HEK293 (cell line): Measurements from ENCODE around the gene RANBP3L.
A peak's percentile ranks its signal among the peaks of the same experiment; 100 is the strongest.

Experiments used
- CTCF ChIA-PET: fragments of 350-600 bp; formaldehyde crosslinking; extraction: SDS; loops from one replicate; lab custom pipeline; 2021; ENCODE audit warnings: antibody characterized with exemption; lab: Yijun Ruan, JAX
- POLR2A ChIA-PET: fragments of 300-600 bp; formaldehyde crosslinking; extraction: SDS; loops from one replicate; lab custom pipeline; 2020; ENCODE audit warnings: antibody characterized with exemption, inconsistent platforms; lab: Yijun Ruan, JAX
- H3K27ac ChIP-seq: fragments of 200-500 bp; sonication (Bioruptor generic); 2 replicates; pipeline ENCODE4 v1.5.1; 2014; ENCODE audit warnings: low read depth, low read length, control low read depth, inconsistent platforms; ENCODE audit errors: extremely low read depth
- H3K36me3 ChIP-seq, 2 experiments: fragments of 200-500 bp in 1 of 2; sonication (Bioruptor generic) in 1 of 2; 1 replicate in 1 of 2; 2 replicates in 1 of 2; pipeline ENCODE4 v1.5.1; 2014 to 2017; ENCODE audit warnings: inconsistent platforms in 2 of 2, low read length in 2 of 2; ENCODE audit not compliant: control insufficient read depth in 2 of 2, insufficient read depth in 1 of 2
- H3K4me1 ChIP-seq: fragments of 200-500 bp; sonication (Bioruptor generic); 2 replicates; pipeline ENCODE4 v1.5.1; 2014; ENCODE audit warnings: mild to moderate bottlenecking, low read length, inconsistent platforms; ENCODE audit not compliant: control insufficient read depth, insufficient read depth
- H3K4me3 ChIP-seq: 2 replicates; pipeline ENCODE4 v1.5.1; 2011; ENCODE audit warnings: low read depth, mild to moderate bottlenecking, control low read depth, low read length, moderate library complexity
- H3K9me3 ChIP-seq: fragments of 200-500 bp; sonication (Bioruptor generic); 2 replicates; pipeline ENCODE4 v1.5.1; 2014; ENCODE audit warnings: low read depth, low read length, inconsistent platforms; ENCODE audit not compliant: control insufficient read depth, insufficient read depth
- FEZF1 ChIP-seq: fragments of 450-650 bp; formaldehyde crosslinking; IDR thresholded peaks from 2 replicates; pipeline ENCODE4 v1.5.1; 2016; ENCODE audit warnings: missing biosample characterization, missing genetic modification characterization
- GFI1B ChIP-seq: fragments of 450-650 bp; formaldehyde crosslinking; IDR thresholded peaks from 2 replicates; pipeline ENCODE4 v1.5.1; 2016; ENCODE audit warnings: missing biosample characterization, missing genetic modification characterization
- SALL2 ChIP-seq: fragments of 450-650 bp; formaldehyde crosslinking; IDR thresholded peaks from 2 replicates; pipeline ENCODE4 v1.5.0; 2017; ENCODE audit warnings: missing biosample characterization, mild to moderate bottlenecking, missing genetic modification characterization, borderline replicate concordance
- SCRT2 ChIP-seq: fragments of 450-650 bp; formaldehyde crosslinking; IDR thresholded peaks from 2 replicates; pipeline ENCODE4 v1.5.1; 2016; ENCODE audit warnings: missing biosample characterization, missing genetic modification characterization
- YY2 ChIP-seq: fragments of 450-650 bp; formaldehyde crosslinking; IDR thresholded peaks from 2 replicates; pipeline ENCODE4 v1.5.1; 2016; ENCODE audit warnings: missing biosample characterization, missing genetic modification characterization
- ZBTB20 ChIP-seq: fragments of 450-650 bp; formaldehyde crosslinking; IDR thresholded peaks from 2 replicates; pipeline ENCODE4 v1.5.1; 2016; ENCODE audit warnings: missing biosample characterization, missing genetic modification characterization
- ZFP69B ChIP-seq: fragments of 450-650 bp; formaldehyde crosslinking; IDR thresholded peaks from 2 replicates; pipeline ENCODE4 v1.5.1; 2016; ENCODE audit warnings: missing biosample characterization, missing genetic modification characterization
- ZNF114 ChIP-seq: fragments of 450-650 bp; formaldehyde crosslinking; IDR thresholded peaks from 2 replicates; pipeline ENCODE4 v1.5.0; 2017; ENCODE audit warnings: missing biosample characterization, missing genetic modification characterization
- ZNF133 ChIP-seq: fragments of 450-650 bp; formaldehyde crosslinking; IDR thresholded peaks from 2 replicates; pipeline ENCODE4 v1.5.1; 2016; ENCODE audit warnings: missing biosample characterization, missing genetic modification characterization
- ZNF175 ChIP-seq: fragments of 450-650 bp; formaldehyde crosslinking; IDR thresholded peaks from 2 replicates; pipeline ENCODE4 v1.5.1; 2016; ENCODE audit warnings: missing biosample characterization, missing genetic modification characterization
- ZNF214 ChIP-seq: fragments of 450-650 bp; formaldehyde crosslinking; IDR thresholded peaks from 2 replicates; pipeline ENCODE4 v1.5.1; 2017; ENCODE audit warnings: missing biosample characterization, mild to moderate bottlenecking, missing genetic modification characterization, borderline replicate concordance
- ZNF354C ChIP-seq: fragments of 450-650 bp; formaldehyde crosslinking; IDR thresholded peaks from 2 replicates; pipeline ENCODE4 v1.5.1; 2016; ENCODE audit warnings: missing biosample characterization, missing genetic modification characterization, low read depth, borderline replicate concordance
- ZNF433 ChIP-seq: fragments of 450-650 bp; formaldehyde crosslinking; IDR thresholded peaks from 2 replicates; pipeline ENCODE4 v1.5.1; 2016; ENCODE audit warnings: missing biosample characterization, missing genetic modification characterization, low read depth
- ZNF549 ChIP-seq: fragments of 450-650 bp; IDR thresholded peaks from 2 replicates; pipeline ENCODE4 v1.5.1; 2018; ENCODE audit warnings: missing biosample characterization, missing genetic modification characterization, mild to moderate bottlenecking, inconsistent platforms, moderate library complexity
- ZNF558 ChIP-seq: fragments of 450-650 bp; formaldehyde crosslinking; IDR thresholded peaks from 2 replicates; pipeline ENCODE4 v1.5.1; 2016; ENCODE audit warnings: missing biosample characterization, missing genetic modification characterization
- ZNF610 ChIP-seq: fragments of 450-650 bp; formaldehyde crosslinking; IDR thresholded peaks from 2 replicates; pipeline ENCODE4 v1.5.1; 2016; ENCODE audit warnings: missing biosample characterization, missing genetic modification characterization, borderline replicate concordance
- ZNF76 ChIP-seq: fragments of 450-650 bp; formaldehyde crosslinking; IDR thresholded peaks from 2 replicates; pipeline ENCODE4; 2016; ENCODE audit warnings: low read depth, missing biosample characterization, missing genetic modification characterization, borderline replicate concordance
- ZNF843 ChIP-seq: fragments of 450-650 bp; formaldehyde crosslinking; IDR thresholded peaks from 2 replicates; pipeline ENCODE4 v1.5.1; 2016; ENCODE audit warnings: missing biosample characterization, missing genetic modification characterization
- TF ChIP-seq, protein P1 (sequence below): fragments of 450-650 bp; formaldehyde crosslinking; IDR thresholded peaks from 2 replicates; pipeline ENCODE4 v1.5.1; 2016; ENCODE audit warnings: missing biosample characterization, missing genetic modification characterization
- TF ChIP-seq, protein P2 (sequence below): fragments of 450-650 bp; formaldehyde crosslinking; IDR thresholded peaks from 2 replicates; pipeline ENCODE4 v1.5.1; 2016; ENCODE audit warnings: missing biosample characterization, missing genetic modification characterization
- TF ChIP-seq, protein P3 (sequence below): fragments of 450-650 bp; formaldehyde crosslinking; IDR thresholded peaks from 2 replicates; pipeline ENCODE4 v1.5.0; 2017; ENCODE audit warnings: missing biosample characterization, missing genetic modification characterization, borderline replicate concordance
- TF ChIP-seq, protein P4 (sequence below): IDR thresholded peaks from 2 replicates; pipeline ENCODE4 v1.6.1; 2011; ENCODE audit warnings: mild to moderate bottlenecking, low read depth, low read length, borderline replicate concordance
- TF ChIP-seq, protein P5 (sequence below): fragments of 450-650 bp; formaldehyde crosslinking; IDR thresholded peaks from 2 replicates; pipeline ENCODE4 v1.5.1; 2016; ENCODE audit warnings: missing biosample characterization, missing genetic modification characterization, low read depth
- TF ChIP-seq, protein P6 (sequence below): fragments of 450-650 bp; formaldehyde crosslinking; IDR thresholded peaks from 2 replicates; pipeline ENCODE4 v1.5.1; 2017; ENCODE audit warnings: missing biosample characterization, missing genetic modification characterization

The RANBP3L gene

DNA sequence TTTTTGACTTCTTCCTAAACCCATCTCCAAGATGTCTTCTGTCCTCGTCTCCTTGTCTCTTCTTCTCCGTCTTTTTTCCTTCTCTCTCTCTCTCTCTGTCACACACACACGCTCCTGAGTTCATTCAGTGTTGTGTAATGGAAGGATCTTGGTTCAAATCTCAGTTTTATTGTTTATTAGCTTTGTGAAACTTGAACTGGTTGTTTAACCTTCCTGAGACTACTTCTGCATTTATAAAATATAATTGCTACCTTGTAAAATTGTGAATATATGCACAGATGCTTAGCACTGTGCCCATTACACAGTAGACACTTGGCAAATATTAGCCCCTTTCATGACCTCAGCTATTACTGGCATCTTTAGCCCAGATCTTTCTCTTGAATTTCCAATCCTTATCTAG, 57.6 kb downstream of the RANBP3L start (continued):
- TF ChIP-seq, protein P1, sequence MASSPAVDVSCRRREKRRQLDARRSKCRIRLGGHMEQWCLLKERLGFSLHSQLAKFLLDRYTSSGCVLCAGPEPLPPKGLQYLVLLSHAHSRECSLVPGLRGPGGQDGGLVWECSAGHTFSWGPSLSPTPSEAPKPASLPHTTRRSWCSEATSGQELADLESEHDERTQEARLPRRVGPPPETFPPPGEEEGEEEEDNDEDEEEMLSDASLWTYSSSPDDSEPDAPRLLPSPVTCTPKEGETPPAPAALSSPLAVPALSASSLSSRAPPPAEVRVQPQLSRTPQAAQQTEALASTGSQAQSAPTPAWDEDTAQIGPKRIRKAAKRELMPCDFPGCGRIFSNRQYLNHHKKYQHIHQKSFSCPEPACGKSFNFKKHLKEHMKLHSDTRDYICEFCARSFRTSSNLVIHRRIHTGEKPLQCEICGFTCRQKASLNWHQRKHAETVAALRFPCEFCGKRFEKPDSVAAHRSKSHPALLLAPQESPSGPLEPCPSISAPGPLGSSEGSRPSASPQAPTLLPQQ (tag by site-specific recombination), result no peak
- TF ChIP-seq ZNF558 (tag by site-specific recombination), result no peak
- TF ChIP-seq, protein P2, sequence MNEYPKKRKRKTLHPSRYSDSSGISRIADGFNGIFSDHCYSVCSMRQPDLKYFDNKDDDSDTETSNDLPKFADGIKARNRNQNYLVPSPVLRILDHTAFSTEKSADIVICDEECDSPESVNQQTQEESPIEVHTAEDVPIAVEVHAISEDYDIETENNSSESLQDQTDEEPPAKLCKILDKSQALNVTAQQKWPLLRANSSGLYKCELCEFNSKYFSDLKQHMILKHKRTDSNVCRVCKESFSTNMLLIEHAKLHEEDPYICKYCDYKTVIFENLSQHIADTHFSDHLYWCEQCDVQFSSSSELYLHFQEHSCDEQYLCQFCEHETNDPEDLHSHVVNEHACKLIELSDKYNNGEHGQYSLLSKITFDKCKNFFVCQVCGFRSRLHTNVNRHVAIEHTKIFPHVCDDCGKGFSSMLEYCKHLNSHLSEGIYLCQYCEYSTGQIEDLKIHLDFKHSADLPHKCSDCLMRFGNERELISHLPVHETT (tag by site-specific recombination), result no peak
- TF ChIP-seq, protein P3, sequence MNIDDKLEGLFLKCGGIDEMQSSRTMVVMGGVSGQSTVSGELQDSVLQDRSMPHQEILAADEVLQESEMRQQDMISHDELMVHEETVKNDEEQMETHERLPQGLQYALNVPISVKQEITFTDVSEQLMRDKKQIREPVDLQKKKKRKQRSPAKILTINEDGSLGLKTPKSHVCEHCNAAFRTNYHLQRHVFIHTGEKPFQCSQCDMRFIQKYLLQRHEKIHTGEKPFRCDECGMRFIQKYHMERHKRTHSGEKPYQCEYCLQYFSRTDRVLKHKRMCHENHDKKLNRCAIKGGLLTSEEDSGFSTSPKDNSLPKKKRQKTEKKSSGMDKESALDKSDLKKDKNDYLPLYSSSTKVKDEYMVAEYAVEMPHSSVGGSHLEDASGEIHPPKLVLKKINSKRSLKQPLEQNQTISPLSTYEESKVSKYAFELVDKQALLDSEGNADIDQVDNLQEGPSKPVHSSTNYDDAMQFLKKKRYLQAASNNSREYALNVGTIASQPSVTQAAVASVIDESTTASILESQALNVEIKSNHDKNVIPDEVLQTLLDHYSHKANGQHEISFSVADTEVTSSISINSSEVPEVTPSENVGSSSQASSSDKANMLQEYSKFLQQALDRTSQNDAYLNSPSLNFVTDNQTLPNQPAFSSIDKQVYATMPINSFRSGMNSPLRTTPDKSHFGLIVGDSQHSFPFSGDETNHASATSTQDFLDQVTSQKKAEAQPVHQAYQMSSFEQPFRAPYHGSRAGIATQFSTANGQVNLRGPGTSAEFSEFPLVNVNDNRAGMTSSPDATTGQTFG (tag by site-specific recombination), result no peak
- peak; percentile 79 for TF ChIP-seq GFI1B (tag by site-specific recombination)
- TF ChIP-seq ZNF214 (tag by site-specific recombination), result no peak
- TF ChIP-seq, protein P4, sequence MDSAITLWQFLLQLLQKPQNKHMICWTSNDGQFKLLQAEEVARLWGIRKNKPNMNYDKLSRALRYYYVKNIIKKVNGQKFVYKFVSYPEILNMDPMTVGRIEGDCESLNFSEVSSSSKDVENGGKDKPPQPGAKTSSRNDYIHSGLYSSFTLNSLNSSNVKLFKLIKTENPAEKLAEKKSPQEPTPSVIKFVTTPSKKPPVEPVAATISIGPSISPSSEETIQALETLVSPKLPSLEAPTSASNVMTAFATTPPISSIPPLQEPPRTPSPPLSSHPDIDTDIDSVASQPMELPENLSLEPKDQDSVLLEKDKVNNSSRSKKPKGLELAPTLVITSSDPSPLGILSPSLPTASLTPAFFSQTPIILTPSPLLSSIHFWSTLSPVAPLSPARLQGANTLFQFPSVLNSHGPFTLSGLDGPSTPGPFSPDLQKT, result no peak
- no peak for TF ChIP-seq ZNF175
- no peak for TF ChIP-seq ZNF549 (tag by site-specific recombination)
- peak; percentile 37; the same call in 1 of the 2 replicates for TF ChIP-seq ZNF843 (tag by site-specific recombination)
- TF ChIP-seq ZNF76 (tag by site-specific recombination), result no peak
- TF ChIP-seq, protein P5, sequence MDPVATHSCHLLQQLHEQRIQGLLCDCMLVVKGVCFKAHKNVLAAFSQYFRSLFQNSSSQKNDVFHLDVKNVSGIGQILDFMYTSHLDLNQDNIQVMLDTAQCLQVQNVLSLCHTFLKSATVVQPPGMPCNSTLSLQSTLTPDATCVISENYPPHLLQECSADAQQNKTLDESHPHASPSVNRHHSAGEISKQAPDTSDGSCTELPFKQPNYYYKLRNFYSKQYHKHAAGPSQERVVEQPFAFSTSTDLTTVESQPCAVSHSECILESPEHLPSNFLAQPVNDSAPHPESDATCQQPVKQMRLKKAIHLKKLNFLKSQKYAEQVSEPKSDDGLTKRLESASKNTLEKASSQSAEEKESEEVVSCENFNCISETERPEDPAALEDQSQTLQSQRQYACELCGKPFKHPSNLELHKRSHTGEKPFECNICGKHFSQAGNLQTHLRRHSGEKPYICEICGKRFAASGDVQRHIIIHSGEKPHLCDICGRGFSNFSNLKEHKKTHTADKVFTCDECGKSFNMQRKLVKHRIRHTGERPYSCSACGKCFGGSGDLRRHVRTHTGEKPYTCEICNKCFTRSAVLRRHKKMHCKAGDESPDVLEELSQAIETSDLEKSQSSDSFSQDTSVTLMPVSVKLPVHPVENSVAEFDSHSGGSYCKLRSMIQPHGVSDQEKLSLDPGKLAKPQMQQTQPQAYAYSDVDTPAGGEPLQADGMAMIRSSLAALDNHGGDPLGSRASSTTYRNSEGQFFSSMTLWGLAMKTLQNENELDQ (tag by site-specific recombination), result no peak
- no peak for TF ChIP-seq YY2 (tag by site-specific recombination)
- TF ChIP-seq ZNF433 (tag by site-specific recombination), result no peak
- peak; percentile 22; the same call in 1 of the 2 replicates for TF ChIP-seq FEZF1 (tag by site-specific recombination)

DNA sequence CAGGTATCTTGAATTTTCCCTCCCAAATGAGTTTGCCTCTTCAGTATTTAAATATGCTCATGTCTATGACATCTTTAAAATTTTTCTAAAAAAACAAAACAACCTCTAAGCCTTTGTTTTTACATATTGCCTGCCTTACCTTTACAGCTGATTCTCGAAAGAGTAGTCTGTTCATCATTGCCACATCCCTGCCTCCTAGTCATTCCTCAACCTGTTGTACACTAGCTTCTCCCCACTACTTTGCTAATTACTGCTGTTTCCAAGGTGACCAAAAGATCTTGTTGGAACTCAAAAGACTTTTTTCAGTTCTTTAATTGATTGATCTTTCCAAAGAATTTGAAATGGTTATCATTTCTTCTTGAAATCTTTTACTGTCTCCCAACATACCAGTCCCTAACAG, 58.0 kb downstream of the RANBP3L start:
- Histone ChIP-seq H3K4me1 (peaks cover 26% of the 10 kb centered on the region), H3K4me3 (no peak overlapping the region), H3K9me3 (no peaks in the 10 kb centered on the region), H3K36me3 (no peaks in the 10 kb centered on the region), H3K27ac (no peak overlapping the region)
- ChIA-PET CTCF (interaction anchor here (0.6 to 3.2 kb wide), 6 partner anchors 8 to 118 kb away, joined by 3 to 14 read pairs (median 5); no protein-coding TSS in a partner anchor), POLR2A (no interaction called here)
- peak; percentile 94 for TF ChIP-seq SCRT2 (tag by site-specific recombination)
- TF ChIP-seq SALL2 (tag by site-specific recombination), result no peak
- no peak for TF ChIP-seq ZBTB20 (tag by site-specific recombination)
- no peak for TF ChIP-seq ZNF114 (tag by site-specific recombination)
- TF ChIP-seq ZNF610 (tag by site-specific recombination), result no peak
- no peak for TF ChIP-seq ZNF133 (tag by site-specific recombination)
- TF ChIP-seq ZNF354C (tag by site-specific recombination), result no peak
- TF ChIP-seq, protein P6, sequence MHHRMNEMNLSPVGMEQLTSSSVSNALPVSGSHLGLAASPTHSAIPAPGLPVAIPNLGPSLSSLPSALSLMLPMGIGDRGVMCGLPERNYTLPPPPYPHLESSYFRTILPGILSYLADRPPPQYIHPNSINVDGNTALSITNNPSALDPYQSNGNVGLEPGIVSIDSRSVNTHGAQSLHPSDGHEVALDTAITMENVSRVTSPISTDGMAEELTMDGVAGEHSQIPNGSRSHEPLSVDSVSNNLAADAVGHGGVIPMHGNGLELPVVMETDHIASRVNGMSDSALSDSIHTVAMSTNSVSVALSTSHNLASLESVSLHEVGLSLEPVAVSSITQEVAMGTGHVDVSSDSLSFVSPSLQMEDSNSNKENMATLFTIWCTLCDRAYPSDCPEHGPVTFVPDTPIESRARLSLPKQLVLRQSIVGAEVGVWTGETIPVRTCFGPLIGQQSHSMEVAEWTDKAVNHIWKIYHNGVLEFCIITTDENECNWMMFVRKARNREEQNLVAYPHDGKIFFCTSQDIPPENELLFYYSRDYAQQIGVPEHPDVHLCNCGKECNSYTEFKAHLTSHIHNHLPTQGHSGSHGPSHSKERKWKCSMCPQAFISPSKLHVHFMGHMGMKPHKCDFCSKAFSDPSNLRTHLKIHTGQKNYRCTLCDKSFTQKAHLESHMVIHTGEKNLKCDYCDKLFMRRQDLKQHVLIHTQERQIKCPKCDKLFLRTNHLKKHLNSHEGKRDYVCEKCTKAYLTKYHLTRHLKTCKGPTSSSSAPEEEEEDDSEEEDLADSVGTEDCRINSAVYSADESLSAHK (tag by site-specific recombination), result no peak
- no peak for TF ChIP-seq ZFP69B (tag by site-specific recombination)
